HG03558 (cell line): ENCODE data around the gene SLC13A5.
"Not testable (repeated sequence)": the region's sequence is repeated elsewhere in the genome, so short reads cannot be mapped to it uniquely, and the experiment has no call there.

Experiments
- ATAC-seq: cut with Tn5 transposase; IDR thresholded peaks from one replicate; pipeline ENCODE4 v1.9.1; 2021; ENCODE audit warnings: moderate number of reproducible peaks; ENCODE audit not compliant: unreplicated experiment; ENCODE audit errors: extremely low read depth

The SLC13A5 gene

GRCh38 chr17:6711681-6712057 lies 1.5 kb downstream of the SLC13A5 start:
- no peak for ATAC-seq

DNA sequence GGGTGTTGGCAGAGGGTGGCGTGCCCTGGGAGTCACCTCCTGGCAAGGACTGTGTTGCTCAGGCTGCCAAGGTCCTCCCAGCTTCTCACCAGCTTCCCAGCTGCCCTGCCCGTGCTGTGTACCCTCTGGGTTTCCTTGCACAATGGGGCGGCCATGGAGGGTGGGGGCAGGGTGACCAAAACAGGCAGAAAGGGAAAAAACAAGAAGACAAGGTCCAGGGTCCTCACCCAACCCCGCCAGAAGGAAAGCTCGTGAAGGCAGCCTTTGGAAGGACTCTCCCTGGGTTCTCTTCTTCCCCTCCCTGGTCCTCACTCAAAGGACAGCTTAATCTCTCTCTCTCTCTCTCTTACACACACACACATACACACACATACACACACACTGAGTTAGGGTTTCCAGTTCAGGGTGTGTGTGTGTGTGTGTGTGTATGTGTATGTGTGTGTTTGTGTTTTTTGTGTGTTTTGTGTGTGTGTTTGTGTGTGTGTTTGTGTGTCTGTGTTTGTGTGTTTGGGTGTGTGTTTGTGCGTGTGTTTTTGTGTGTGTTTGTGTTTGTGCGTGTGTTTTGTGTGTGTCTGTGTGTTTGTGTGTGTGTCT lies 2.0 kb downstream of the SLC13A5 start:
- no peak for ATAC-seq

GRCh38 chr17:6710317-6710716 lies 2.9 kb downstream of the SLC13A5 start:
- ATAC-seq = no peak

DNA sequence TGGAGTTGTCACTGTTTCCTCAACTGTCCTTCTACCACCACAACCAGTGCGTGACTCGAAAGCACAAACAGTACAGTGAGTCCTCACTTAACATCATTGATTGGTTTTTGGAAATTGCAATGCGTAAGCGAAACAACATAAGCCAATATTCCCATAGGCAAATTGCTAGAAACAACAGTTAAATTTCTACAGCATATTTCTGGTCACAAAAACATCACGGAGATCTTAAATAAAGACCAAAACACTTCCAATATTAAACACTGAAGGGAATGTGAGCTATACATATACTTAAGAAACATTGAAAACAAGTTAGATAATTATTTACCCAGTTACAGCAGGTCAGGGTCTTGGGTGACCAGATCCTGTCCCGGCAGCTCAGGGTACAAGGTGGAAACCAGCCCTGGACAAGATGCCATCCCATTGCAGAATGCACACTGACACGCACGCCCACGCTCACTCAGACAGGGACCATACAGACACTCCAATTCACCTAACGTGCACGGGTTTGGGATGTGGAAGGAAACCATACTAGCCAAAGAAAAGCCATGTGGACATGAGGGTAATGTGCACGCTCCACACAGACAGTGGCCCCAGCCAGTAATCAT lies 4.7 kb downstream of the SLC13A5 start:
- ATAC-seq = no peak

DNA sequence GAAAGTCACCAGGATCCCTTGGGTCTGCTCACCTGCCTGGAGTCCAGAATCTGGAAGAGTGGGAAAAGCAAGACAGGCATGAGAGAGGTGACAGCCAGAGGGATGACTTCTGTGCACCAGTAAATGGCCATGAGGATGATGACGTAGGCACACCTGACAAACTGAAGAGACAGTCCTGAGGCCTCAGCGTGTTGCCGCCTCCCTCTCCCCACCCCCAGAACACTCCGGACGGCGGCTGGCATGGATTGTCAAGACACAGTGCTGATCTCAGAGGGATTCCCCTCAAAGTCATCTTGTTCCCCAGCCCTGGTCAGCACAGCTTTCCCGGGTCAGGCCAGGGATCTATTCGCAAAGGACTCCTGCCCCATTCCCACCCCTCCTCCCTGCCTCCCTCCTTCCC lies 6.2 kb downstream of the SLC13A5 start:
- no peak for ATAC-seq

DNA sequence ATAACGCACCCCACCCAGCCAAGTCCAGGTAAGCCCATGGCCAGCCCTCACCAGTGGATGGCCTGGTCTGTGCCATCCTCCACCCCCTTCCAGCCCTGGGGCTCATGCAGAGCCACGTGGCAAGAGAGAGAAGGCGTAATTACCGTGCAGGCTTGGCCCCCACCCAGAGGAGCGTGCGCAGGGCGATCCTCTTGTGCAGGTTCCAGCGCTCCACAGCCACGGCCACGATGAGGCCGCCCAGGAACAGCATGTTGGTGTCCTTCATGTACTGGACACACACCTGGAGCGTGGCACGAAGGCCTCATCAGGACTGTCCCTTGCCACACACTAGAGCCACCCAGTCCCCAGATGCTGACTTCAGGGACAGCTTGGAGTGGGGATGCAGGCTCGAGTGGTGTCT lies 6.7 kb downstream of the SLC13A5 start:
- ATAC-seq = no peak

- ATAC-seq = no peak
Measured at GRCh38 chr17:6704470-6705052, 8.6 kb downstream of the SLC13A5 start.

- no peak for ATAC-seq
Measured at GRCh38 chr17:6703751-6704150, 9.4 kb downstream of the SLC13A5 start.

DNA sequence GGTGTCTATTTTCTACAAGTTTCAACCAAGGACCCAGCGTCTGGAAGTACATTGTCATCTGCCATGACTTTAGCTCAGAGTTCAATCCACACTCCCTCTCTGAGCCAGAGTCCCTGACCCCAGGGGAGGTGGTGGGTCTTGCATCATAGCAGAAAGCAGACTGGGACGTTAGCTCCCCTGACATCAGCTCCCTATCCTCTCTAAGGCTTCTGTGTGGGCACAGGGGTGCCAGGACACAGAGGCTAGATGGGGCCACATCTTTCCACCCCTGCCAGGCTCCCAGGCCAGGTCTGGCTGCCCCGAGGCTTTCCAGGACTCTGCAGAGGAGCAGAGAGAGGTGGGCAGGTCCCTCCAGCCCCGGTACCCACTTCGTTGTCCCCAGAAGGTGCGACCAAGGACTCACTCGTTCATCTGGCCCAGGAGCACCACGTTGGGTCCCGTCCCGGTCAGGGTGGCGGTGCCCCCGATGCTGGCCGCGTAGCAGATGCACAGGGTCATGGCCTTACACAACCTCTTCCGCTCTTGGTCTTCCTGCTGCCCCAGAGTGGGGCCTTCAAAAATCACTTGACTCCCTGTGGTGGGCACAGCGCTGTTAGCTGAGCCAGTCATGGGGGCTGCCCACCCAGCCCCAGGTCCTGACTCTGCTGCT lies 10.5 kb downstream of the SLC13A5 start:
- no peak for ATAC-seq

DNA sequence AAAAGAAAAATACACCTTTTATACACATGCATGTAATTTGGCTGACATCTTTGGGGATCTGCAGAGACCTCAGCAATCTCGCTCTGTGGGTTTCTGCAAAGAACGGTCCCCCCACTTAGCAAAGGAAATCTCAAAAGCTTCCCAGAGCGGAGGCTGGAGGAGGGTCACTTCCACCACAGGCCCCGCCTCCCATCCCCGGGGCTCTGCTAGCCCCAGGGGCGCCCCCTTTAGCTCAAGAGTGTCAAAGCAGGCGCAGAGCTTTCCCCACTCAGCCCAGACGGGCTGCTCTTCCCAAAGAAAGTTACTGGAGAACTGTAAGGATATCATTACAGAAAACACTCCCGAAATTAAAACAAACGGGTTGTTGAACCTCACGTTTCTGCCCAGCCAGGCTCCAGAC lies 11.4 kb downstream of the SLC13A5 start:
- no peak for ATAC-seq

DNA sequence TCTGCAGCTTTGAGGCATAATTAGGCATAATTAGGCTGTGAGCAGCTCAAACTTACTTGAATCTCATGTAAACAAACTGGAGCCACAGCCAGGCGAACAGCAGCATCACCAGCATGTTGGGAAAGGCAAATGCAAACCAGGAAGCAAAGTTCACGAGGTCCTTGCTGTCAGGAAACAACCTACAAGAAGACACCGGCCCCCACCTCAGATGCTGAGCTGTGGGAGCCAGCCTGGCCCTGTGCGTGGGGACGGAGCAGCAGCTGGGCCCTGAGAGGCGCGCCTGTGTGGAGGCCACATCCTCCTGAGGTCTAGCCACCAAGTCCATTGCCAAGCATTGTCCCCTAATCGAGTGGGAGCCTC lies 12.2 kb downstream of the SLC13A5 start:
- ATAC-seq = no peak

GRCh38 chr17:6699997-6700947 lies 12.9 kb downstream of the SLC13A5 start:
- no peak for ATAC-seq

DNA sequence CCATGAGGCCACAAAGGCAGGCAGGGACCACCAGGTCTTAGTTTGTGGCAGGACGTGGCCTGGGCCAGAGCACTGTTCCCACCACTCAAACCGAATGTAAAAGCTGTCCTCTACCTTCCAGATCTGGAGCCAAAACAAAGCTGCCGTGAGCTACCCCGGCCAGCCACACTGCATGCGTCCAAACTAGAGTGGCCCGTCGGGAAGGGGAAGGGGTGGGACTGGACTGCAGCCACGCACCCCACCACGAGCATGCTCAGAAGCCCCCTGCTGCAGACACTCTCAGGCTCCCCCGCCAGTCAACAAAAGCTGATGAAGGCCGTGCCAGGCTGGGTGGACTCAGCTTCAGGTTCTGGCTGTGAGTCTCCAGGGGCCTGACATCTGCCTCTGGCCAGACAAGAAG lies 15.2 kb downstream of the SLC13A5 start:
- ATAC-seq = no peak

DNA sequence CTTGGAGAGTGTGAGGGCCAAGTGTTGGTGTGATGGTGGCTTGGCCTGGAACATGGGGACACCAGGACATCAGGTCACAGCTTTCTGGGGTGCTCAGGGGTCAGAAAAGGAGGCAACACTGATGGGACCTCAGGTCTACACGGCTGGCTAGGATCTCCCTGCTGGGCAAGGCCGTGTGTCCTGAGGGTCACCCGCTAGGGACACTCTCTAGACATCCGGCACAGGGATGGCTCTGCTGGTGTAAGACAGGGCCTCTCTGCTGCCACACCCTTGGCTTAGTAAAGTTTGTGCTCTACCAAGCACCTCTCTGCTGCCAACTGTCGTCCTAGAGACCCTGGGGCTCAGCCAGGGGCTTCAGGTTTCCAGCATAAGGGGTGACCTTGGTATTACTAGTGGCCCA lies 16.3 kb downstream of the SLC13A5 start:
- no peak for ATAC-seq

DNA sequence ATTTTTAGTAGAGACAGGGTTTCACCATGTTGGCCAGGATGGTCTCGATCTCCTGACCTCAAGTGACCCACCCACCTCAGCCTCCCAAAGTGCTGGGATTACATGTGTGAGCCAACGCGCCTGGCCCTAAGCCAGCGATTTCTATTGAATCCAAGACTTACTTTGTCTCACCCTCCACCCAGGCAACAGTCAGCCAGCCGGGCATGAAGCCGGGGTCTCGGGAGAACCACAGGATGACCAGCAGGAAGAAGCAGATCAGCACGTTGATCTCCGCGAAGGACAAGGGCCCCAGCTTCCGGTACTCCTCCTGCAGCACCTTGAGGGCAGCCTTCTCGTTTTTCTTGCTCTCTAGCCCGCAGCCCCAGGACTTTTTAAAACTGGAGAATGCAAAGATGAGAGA lies 17.6 kb downstream of the SLC13A5 start:
- no peak for ATAC-seq

DNA sequence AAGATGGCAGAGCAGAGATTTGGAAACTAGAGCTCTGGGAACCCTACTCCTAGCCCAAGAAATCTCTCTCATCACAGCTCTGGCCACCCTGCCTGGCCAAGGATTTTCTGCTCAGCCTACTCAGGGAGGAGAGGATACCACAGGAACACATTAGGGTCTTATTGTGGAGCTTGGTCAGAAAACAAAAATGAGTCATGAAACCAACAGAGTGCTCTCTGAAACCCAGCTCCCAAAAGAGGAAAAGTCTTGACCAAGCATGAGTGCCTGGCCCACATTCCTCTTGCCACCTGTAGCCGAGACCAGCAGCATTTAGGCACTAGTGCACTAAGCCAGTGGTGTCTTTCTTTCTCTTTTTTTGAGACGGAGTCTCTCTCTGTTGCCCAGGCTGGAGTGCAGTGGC lies 18.1 kb downstream of the SLC13A5 start:
- ATAC-seq = no peak

DNA sequence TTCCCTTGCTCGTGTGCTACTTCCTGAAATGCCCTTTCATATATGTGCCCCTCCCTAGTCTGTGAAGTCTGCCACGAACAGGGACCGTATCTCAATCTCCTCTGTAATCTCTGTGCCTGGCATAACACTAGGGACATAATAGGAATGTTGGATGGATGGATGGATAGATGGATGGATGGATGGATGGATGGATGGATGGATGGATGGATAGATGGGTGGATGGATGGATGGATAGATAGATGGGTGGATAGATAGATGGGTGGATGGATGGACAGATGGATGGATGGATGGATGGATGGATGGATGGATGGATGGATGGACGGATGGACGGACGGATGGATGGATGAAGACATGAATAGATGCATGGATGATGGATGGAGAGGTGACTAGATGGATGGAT lies 21.2 kb downstream of the SLC13A5 start:
- not testable (repeated sequence) for ATAC-seq

GRCh38 chr17:6691546-6691945 lies 21.6 kb downstream of the SLC13A5 start:
- ATAC-seq = no peak

DNA sequence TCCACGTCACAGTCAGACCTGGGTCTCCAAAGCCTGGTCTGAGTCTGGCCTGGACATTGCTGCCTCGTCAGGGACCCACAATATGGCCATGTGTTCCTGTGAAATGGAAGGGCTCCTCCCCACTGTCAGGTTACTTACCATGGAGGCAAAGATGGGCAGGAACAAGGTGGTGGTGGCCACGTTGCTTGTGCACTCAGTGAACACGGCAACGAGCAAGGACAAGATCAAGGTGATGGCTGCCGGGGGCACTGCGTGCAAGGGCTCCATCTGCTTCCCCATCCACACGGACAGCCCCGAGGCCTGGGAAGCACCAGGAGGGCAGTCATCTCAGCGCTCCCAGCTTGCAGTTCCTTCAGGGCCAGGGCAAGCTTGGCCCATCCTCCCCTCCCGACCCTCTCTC lies 22.5 kb downstream of the SLC13A5 start:
- ATAC-seq = no peak

DNA sequence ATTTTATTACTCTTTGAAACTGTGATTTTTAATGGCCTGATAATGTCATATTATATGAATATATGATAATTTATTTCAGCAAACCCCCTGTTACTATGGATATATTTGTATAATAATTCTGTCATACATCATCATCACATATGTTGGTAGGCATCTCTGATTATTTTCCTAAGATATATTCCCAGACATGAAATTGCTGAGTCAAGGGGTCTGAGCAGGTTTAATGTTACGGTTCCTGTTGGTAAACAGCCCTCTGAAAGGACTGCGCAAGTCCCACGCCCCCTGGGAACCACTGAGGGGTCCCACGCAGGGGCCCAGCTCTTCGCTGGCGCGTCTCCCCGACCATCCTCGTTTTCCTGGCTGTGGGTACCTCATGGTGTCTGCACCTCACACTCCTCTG lies 24.2 kb downstream of the SLC13A5 start:
- ATAC-seq = no peak

GRCh38 chr17:6686026-6686425 lies 27.1 kb downstream of the SLC13A5 start:
- no peak for ATAC-seq
